WTC11 (cell line): ENCODE results near the gene PIP5K1A. TPM values are rescaled to one million over a fixed set of nuclear protein-coding genes. Genes with fewer than 3 reads are reported as not detected.
A peak's percentile ranks its signal among the peaks of the same experiment; 100 is the strongest.

Experiments used
- ATAC-seq: fragments of 200-7000 bp; cut with Tn5 transposase; 2 replicates; pipeline ENCODE4 v1.10.0; 2021; ENCODE audit warnings: mild to moderate bottlenecking, moderate library complexity
- CTCF ChIA-PET: fragments of 300-600 bp; sonication (Branson Sonifier 250); formaldehyde crosslinking; loops from one replicate; lab custom pipeline; 2021; ENCODE audit warnings: antibody characterized with exemption; lab: Charles Lee
- POLR2A ChIA-PET: fragments of 350-600 bp; sonication (Branson Sonifier 250); formaldehyde crosslinking; loops from one replicate; lab custom pipeline; 2021; ENCODE audit warnings: antibody characterized with exemption; lab: Charles Lee
- DNase-seq: peaks from one replicate; pipeline ENCODE4 v3.0.0; 2021; ENCODE audit warnings: low spot score
- H3K27ac Mint-ChIP-seq: 2 replicates; pipeline ENCODE4 v1.8.0; 2021; ENCODE audit warnings: mixed read lengths
- H3K27me3 Mint-ChIP-seq: 2 replicates; pipeline ENCODE4 v1.8.0; 2021; ENCODE audit warnings: low read depth, mild to moderate bottlenecking, moderate library complexity, mixed read lengths
- H3K36me3 Mint-ChIP-seq: 2 replicates; pipeline ENCODE4 v1.8.0; 2021; ENCODE audit warnings: mixed read lengths
- H3K4me1 Mint-ChIP-seq: 2 replicates; pipeline ENCODE4 v1.8.0; 2022; ENCODE audit warnings: mixed read lengths
- H3K4me3 Mint-ChIP-seq: 2 replicates; pipeline ENCODE4 v1.8.0; 2021; ENCODE audit warnings: mild to moderate bottlenecking, moderate library complexity, mixed read lengths
- H3K9me3 Mint-ChIP-seq: 2 replicates; pipeline ENCODE4 v1.8.0; 2021; ENCODE audit warnings: mixed read lengths
- AFF4 ChIP-seq: sonication (generic); formaldehyde crosslinking; IDR thresholded peaks from 2 replicates; pipeline ENCODE4 v1.8.1; 2023; ENCODE audit warnings: mild to moderate bottlenecking, missing genetic modification reagents, borderline replicate concordance
- ATF1 ChIP-seq: sonication (generic); formaldehyde crosslinking; IDR thresholded peaks from 2 replicates; pipeline ENCODE4 v1.8.1; 2023; ENCODE audit warnings: mild to moderate bottlenecking, moderate library complexity, missing genetic modification reagents
- ATF2 ChIP-seq: sonication (generic); formaldehyde crosslinking; IDR thresholded peaks from 2 replicates; pipeline ENCODE4 v1.8.1; 2022; ENCODE audit warnings: low read depth, missing genetic modification reagents, borderline replicate concordance
- ATF6 ChIP-seq: sonication (generic); formaldehyde crosslinking; IDR thresholded peaks from 2 replicates; pipeline ENCODE4 v1.8.1; 2023; ENCODE audit warnings: mild to moderate bottlenecking, missing genetic modification reagents
- CDX4 ChIP-seq: fragments of 250-450 bp; sonication (Bioruptor Pico); IDR thresholded peaks from 2 replicates; pipeline ENCODE4 v1.9.0; 2021; ENCODE audit warnings: moderate library complexity, mild to moderate bottlenecking, inconsistent platforms, borderline replicate concordance
- CREB1 ChIP-seq: sonication (generic); formaldehyde crosslinking; IDR thresholded peaks from 2 replicates; pipeline ENCODE4 v1.8.0; 2023; ENCODE audit warnings: mild to moderate bottlenecking, missing genetic modification reagents
- E2F4 ChIP-seq: sonication (generic); formaldehyde crosslinking; IDR thresholded peaks from 2 replicates; pipeline ENCODE4 v1.8.1; 2022; ENCODE audit warnings: low read depth, mild to moderate bottlenecking, moderate library complexity, missing genetic modification reagents, borderline replicate concordance
- ERG ChIP-seq: fragments of 250-450 bp; sonication (Bioruptor Pico); IDR thresholded peaks from 2 replicates; pipeline ENCODE4 v1.8.0; 2021; ENCODE audit warnings: mild to moderate bottlenecking
- ESRRA ChIP-seq: sonication (generic); formaldehyde crosslinking; IDR thresholded peaks from 2 replicates; pipeline ENCODE4 v1.8.1; 2022; ENCODE audit warnings: mild to moderate bottlenecking, missing genetic modification reagents, borderline replicate concordance
- GTF2I ChIP-seq: fragments of 250-450 bp; sonication (Bioruptor Pico); conservative IDR thresholded peaks from 2 replicates; pipeline ENCODE4 v1.4.0; 2021; ENCODE audit warnings: mild to moderate bottlenecking
- HMGXB4 ChIP-seq: sonication (generic); formaldehyde crosslinking; IDR thresholded peaks from 2 replicates; pipeline ENCODE4 v1.8.1; 2023; ENCODE audit warnings: mild to moderate bottlenecking, moderate library complexity, missing genetic modification reagents
- MAX ChIP-seq: sonication (generic); formaldehyde crosslinking; IDR thresholded peaks from 2 replicates; pipeline ENCODE4 v1.8.0; 2022; ENCODE audit warnings: mild to moderate bottlenecking, missing genetic modification reagents
- NFE2L1 ChIP-seq: sonication (generic); formaldehyde crosslinking; IDR thresholded peaks from 2 replicates; pipeline ENCODE4 v1.8.1; 2023; ENCODE audit warnings: missing genetic modification reagents
- NFYB ChIP-seq: sonication (generic); formaldehyde crosslinking; conservative IDR thresholded peaks from 2 replicates; pipeline ENCODE4 v1.8.0; 2022; ENCODE audit warnings: low read depth, missing genetic modification reagents
- NR1H2 ChIP-seq: sonication (generic); formaldehyde crosslinking; IDR thresholded peaks from 2 replicates; pipeline ENCODE4 v1.9.0; 2021; ENCODE audit warnings: mild to moderate bottlenecking, moderate library complexity, missing genetic modification reagents
- SOX15 ChIP-seq: fragments of 250-450 bp; sonication (Bioruptor Pico); IDR thresholded peaks from 2 replicates; pipeline ENCODE4 v1.9.0; 2021; ENCODE audit warnings: mild to moderate bottlenecking
- ZBTB43 ChIP-seq: sonication (generic); formaldehyde crosslinking; IDR thresholded peaks from 2 replicates; pipeline ENCODE4 v1.8.1; 2023; ENCODE audit warnings: mild to moderate bottlenecking, missing genetic modification reagents
- ZNF416 ChIP-seq: fragments of 250-450 bp; sonication (Bioruptor Pico); IDR thresholded peaks from 2 replicates; pipeline ENCODE4 v1.9.0; 2021; ENCODE audit warnings: mild to moderate bottlenecking, inconsistent platforms
- total RNA-seq: library from RNA; stranded (reverse); gene quantifications from 3 replicates; pipeline ENCODE4 v1.2.3, GENCODE V29; 2021

Gene PIP5K1A
- total RNA-seq, 1 experiment from 2014 or later, result 81.3 TPM

GRCh38 chr1:151166505-151166956, 31.8 kb upstream of the PIP5K1A start (continued):
- TF ChIP-seq ZBTB43 (CRISPR knock-in tag) (no peak), ERG (CRISPR knock-in tag) (no peak), AFF4 (CRISPR knock-in tag) (no peak), ZNF416 (no peak), CREB1 (CRISPR knock-in tag) (no peak)
- TF ChIP-seq, all 79 proteins: peak for 0

GRCh38 chr1:151167116-151167515, 31.2 kb upstream of the PIP5K1A start:
- Mint-ChIP-seq H3K9me3 (no peaks in the 10 kb centered on the region), H3K4me3 (peak overlapping the region; percentile 99), H3K27me3 (no peaks in the 10 kb centered on the region; the same call in 1 of the 2 replicates), H3K4me1 (peaks cover 15% of the 10 kb centered on the region), H3K27ac (peak overlapping the region; percentile 63), H3K36me3 (peaks cover 19% of the 10 kb centered on the region)
- POLR2A ChIA-PET, result no interaction called here
- DNase-seq, result no peak
- no peak for ATAC-seq
- CTCF ChIA-PET, result interaction anchor here (1.6 to 4.1 kb wide), 2 partner anchors 9 to 67 kb away, joined by 7 to 39 read pairs; partner anchors contain the start of gene TMOD4
- TF ChIP-seq ATF1, result no peak
- TF ChIP-seq SOX15, result no peak
- TF ChIP-seq MAX (CRISPR knock-in tag), result no peak
- no peak for TF ChIP-seq GTF2I
- no peak for TF ChIP-seq HMGXB4 (CRISPR knock-in tag)
- no peak for TF ChIP-seq NFE2L1 (CRISPR knock-in tag)
- TF ChIP-seq CDX4 (CRISPR knock-in tag), result no peak
- TF ChIP-seq E2F4 (CRISPR knock-in tag), result no peak
- TF ChIP-seq NFYB (CRISPR knock-in tag), result no peak
- no peak for TF ChIP-seq ATF2 (CRISPR knock-in tag)
- no peak for TF ChIP-seq NR1H2 (CRISPR knock-in tag)
- no peak for TF ChIP-seq ZBTB43 (CRISPR knock-in tag)
- TF ChIP-seq ESRRA (CRISPR knock-in tag), result no peak
- TF ChIP-seq ATF6 (CRISPR knock-in tag), result no peak
